Measurements from ENCODE around the gene RPP14.

DNA sequence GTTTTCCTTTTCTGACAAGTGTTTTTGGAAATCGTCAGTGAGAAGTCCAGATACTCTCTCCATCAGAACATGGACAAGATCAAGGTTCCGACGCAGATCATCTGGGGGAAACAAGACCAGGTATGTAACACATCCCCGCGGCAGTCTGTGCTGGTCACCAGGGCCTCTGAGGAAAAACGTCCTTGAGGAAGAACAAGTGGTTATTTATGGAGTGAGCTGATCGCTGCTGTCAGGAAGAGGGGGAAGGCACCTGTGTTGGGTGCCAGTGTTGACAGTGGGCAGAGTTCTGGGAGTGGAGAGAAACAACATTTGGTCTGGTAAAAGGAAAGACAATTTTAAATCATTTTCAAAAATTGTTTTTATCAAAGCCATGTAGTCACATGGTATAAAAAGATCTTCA is 20.7 kb upstream of the RPP14 start:
- TF ChIP-seq ATF3 (IDR thresholded peaks at IDR 0.05; ENCODE audit: borderline replicate concordance, extremely low read depth, low read depth, low read length) (no peak), POLR2AphosphoS5 (IDR thresholded peaks at IDR 0.05; ENCODE audit: low read length) (no peak), RAD51 (IDR thresholded peaks at IDR 0.05) (no peak)

Measured in GM12878 (cell line).